Measurements from ENCODE around the gene MYO5B. TPM values are rescaled to one million over a fixed set of nuclear protein-coding genes. Genes with fewer than 3 reads are reported as not detected.

MYO5B gene
- total and polyA plus RNA-seq, 8 donors: 9.0 to 25.5 (median 12.1) TPM

DNA sequence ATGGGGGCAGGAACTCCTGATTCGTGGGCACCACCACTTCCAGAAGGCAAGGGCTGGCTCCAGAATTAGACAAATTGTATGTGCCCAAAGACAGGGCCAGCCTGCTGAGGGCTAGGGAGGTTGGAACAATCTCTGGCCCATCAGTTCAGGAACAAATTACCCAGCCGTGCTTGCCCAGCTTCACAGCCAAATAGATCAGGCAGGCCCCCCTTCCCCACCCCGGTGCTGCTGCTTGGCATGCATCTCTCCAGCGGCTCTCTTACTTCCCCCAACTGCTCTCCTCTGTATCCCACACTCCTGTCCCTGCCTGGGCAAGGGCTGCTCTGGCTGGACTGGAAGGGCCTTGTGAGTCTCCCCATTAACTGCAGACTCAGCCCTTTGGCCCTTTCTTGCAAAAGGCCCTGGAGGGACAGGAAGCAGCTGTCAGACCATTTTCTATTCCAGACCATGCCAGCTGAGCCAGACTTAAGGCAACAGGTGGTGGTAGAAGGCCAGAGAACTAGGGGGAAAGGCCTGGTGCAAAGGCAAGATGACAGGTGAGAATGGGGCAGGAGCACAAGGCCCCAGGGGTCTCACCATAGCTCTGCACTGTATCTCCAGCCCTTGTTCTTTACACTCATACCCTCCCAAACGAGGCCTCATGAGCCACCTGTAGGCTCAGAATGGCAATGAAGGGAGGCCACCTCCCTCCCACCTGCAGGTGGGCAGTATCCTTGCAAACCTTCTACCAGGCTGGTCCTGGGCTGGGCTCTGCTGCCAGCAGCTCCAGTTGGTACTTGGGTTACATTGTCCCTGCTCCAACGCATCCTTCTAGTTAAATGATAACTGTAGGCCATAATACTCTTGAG lies 350.9 kb downstream of the MYO5B start:
- Histone ChIP-seq H3K27me3 (no peaks in the 10 kb centered on the region), H3K9me3 (no peaks in the 10 kb centered on the region), H3K4me3 (no peak overlapping the region), H3K36me3 (peaks cover 0 to 13% of the 10 kb centered on the region in 2 donors), H3K4me1 (no peaks in the 10 kb centered on the region), H3K27ac (no peak overlapping the region)
- no peak for TF ChIP-seq CTCF (IDR thresholded peaks at IDR 0.05)
- intact Hi-C loops (cut with DNase I): no loop called here
- no peak for ATAC-seq
- DNase-seq: no peak

DNA sequence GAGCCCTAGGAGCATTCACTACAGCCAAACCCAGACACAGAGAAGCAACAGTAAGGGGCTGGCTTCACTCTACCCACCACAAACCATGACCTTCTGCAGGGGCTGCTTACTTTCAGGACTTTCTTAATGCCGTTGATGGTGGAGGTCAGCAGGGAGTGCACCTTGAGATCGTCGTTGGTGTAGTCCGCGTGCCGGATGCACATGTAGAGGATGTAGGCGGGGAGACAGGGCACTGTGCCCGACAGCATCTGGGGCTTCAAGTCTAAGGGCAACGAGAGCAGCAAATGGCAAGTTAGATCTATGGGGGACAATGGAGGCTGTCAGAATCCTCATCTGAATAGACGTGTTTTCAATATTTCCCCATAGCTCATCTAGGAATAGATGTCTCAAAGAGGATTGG lies 351.8 kb downstream of the MYO5B start:
- Histone ChIP-seq H3K36me3 (peaks cover 0 to 13% of the 10 kb centered on the region in 2 donors), H3K27me3 (no peaks in the 10 kb centered on the region), H3K27ac (no peak overlapping the region), H3K4me1 (no peaks in the 10 kb centered on the region), H3K9me3 (no peaks in the 10 kb centered on the region), H3K4me3 (no peak overlapping the region)
- intact Hi-C loops (cut with DNase I): no loop called here
- DNase-seq (no peak), ATAC-seq (no peak)
- TF ChIP-seq CTCF (IDR thresholded peaks at IDR 0.05): no peak

- Histone ChIP-seq H3K27ac (no peak overlapping the region), H3K27me3 (no peaks in the 10 kb centered on the region), H3K4me3 (no peak overlapping the region), H3K4me1 (no peaks in the 10 kb centered on the region), H3K36me3 (peaks cover 0 to 13% of the 10 kb centered on the region in 2 donors), H3K9me3 (no peaks in the 10 kb centered on the region)
- no peak for TF ChIP-seq CTCF (IDR thresholded peaks at IDR 0.05)
- ATAC-seq: no peak
- intact Hi-C loops (cut with DNase I): no loop called here
- DNase-seq: no peak
Observed at GRCh38 chr18:49842656-49843055, 352.3 kb downstream of the MYO5B start.

DNA sequence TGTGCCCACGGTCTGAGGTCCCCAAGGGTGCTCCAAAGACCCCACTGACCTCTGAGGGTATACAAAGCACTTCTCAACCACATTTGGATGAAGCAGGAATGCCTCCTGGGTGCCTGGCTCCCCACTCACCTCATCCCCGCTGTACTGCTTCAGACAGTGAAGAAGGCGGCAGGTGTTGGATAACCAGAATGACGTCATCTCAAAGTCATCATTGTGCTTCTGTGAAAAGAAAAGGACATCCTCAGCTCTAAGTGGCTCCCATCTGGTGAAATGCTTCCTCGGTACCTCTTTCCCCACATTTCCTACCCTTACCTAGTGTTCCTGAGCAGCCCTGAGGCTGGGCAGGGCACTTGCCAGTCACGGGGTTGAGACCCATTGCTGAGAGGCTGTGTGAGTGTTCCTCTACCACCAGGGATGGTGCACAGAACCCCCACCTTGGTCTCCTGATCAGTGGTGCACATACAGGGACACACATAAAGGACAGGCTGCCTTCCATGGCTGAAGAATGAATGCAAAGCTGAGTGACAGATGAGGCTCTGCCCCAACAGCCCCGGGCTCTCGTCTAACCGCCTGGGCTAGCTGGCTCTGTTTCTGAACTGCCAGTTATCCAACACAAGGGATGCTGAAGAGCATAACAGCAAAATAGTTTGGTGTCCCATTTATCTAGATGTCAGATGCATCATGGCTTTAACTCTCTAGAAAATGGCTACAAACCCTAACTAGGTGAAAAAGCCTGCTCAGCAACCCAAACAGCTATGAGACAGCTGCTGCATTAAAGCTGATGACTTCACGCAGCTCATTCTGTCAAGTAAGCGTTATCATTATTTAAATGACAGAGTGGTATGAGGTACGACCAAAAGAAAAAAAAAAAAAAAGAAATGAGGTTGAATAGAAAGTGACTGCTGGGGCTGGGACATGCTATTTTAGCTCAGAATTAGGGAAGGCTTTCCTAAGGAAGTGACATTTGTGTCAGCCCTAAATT lies 353.4 kb downstream of the MYO5B start:
- H3K36me3 ChIP-seq: peaks cover 0 to 13% of the 10 kb centered on the region in 2 donors
- no peaks in the 10 kb centered on the region for H3K27me3 ChIP-seq
- intact Hi-C loops (cut with DNase I): no loop called here
- H3K27ac ChIP-seq: no peak overlapping the region
- no peak for ATAC-seq
- TF ChIP-seq CTCF (IDR thresholded peaks at IDR 0.05): no peak
- no peak for DNase-seq
- H3K4me3 ChIP-seq: no peak overlapping the region
- no peaks in the 10 kb centered on the region for H3K9me3 ChIP-seq
- no peaks in the 10 kb centered on the region for H3K4me1 ChIP-seq

DNA sequence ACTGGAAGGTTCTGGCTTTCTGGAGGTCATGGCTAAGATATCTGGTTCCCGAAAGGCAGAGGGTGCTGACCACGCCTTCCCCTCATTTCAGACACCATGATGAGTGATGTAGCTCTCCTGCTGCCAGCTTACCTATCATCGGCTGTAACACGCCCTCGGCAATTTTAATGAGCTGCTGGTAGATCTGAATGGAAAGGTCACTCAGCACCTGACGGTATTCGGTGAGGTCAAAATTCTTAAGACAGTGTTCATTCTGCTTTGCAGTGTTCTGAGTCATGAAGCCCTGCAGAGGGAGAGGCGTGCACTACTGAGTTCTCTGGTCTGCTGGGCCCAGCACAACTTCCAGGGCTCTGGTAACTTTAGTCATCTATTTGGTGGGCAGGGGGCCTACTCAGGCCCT lies 355.9 kb downstream of the MYO5B start:
- H3K4me1 ChIP-seq: no peaks in the 10 kb centered on the region
- DNase-seq (no peak), ATAC-seq (no peak)
- H3K36me3 ChIP-seq: peaks cover 0 to 13% of the 10 kb centered on the region in 2 donors
- no peaks in the 10 kb centered on the region for H3K27me3 ChIP-seq
- no peaks in the 10 kb centered on the region for H3K9me3 ChIP-seq
- TF ChIP-seq CTCF (IDR thresholded peaks at IDR 0.05): no peak
- H3K27ac ChIP-seq: no peak overlapping the region
- intact Hi-C loops (cut with DNase I): no loop called here
- no peak overlapping the region for H3K4me3 ChIP-seq
